ENCODE data around the gene CYTH2.
"Not testable (repeated sequence)": the region's sequence is repeated elsewhere in the genome, so short reads cannot be mapped to it uniquely, and the experiment has no call there.

DNA sequence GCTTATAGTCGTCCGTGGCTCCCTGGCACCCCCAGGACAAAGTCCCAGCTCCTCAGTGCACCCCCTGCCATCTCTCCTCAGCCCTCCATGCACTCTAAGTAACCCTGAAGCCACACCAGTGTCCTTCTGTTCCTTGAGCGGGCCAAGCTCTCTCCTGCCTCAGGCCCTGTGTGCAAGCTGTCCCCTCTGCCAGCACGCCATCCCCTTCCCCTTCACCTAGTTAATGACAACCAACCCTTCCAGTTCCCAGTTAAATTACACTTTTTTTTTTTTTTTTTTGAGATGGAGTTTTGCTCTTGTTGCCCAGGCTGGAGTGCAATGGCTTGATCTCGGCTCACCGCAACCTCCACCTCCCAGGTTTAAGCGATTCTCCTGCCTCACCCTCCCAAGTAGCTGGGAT, 19.3 kb downstream of the CYTH2 start:
- not testable (repeated sequence) for TF ChIP-seq CTCF (IDR thresholded peaks at IDR 0.05); POLR2A (IDR thresholded peaks at IDR 0.05; ENCODE audit: low read length); MYC (IDR thresholded peaks at IDR 0.05; ENCODE audit: borderline replicate concordance, low read length); EP300 (IDR thresholded peaks at IDR 0.05); SMC3 (IDR thresholded peaks at IDR 0.05); ESRRA (IDR thresholded peaks at IDR 0.05; ENCODE audit: borderline replicate concordance, low read length); PBX3 (IDR thresholded peaks at IDR 0.05); KDM1A (IDR thresholded peaks at IDR 0.05; ENCODE audit: low read depth); BCL3 (IDR thresholded peaks at IDR 0.05)
- TF ChIP-seq, protein P1, sequence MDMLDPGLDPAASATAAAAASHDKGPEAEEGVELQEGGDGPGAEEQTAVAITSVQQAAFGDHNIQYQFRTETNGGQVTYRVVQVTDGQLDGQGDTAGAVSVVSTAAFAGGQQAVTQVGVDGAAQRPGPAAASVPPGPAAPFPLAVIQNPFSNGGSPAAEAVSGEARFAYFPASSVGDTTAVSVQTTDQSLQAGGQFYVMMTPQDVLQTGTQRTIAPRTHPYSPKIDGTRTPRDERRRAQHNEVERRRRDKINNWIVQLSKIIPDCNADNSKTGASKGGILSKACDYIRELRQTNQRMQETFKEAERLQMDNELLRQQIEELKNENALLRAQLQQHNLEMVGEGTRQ (IDR thresholded peaks at IDR 0.05): not testable (repeated sequence)
- TF ChIP-seq, protein P2, sequence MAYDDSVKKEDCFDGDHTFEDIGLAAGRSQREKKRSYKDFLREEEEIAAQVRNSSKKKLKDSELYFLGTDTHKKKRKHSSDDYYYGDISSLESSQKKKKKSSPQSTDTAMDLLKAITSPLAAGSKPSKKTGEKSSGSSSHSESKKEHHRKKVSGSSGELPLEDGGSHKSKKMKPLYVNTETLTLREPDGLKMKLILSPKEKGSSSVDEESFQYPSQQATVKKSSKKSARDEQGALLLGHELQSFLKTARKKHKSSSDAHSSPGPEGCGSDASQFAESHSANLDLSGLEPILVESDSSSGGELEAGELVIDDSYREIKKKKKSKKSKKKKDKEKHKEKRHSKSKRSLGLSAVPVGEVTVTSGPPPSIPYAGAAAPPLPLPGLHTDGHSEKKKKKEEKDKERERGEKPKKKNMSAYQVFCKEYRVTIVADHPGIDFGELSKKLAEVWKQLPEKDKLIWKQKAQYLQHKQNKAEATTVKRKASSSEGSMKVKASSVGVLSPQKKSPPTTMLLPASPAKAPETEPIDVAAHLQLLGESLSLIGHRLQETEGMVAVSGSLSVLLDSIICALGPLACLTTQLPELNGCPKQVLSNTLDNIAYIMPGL (CRISPR knock-in tag; IDR thresholded peaks at IDR 0.05; ENCODE audit: borderline replicate concordance): not testable (repeated sequence)
- TF ChIP-seq, protein P3, sequence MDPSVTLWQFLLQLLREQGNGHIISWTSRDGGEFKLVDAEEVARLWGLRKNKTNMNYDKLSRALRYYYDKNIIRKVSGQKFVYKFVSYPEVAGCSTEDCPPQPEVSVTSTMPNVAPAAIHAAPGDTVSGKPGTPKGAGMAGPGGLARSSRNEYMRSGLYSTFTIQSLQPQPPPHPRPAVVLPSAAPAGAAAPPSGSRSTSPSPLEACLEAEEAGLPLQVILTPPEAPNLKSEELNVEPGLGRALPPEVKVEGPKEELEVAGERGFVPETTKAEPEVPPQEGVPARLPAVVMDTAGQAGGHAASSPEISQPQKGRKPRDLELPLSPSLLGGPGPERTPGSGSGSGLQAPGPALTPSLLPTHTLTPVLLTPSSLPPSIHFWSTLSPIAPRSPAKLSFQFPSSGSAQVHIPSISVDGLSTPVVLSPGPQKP (IDR thresholded peaks at IDR 0.05; ENCODE audit: low read depth, low read length): not testable (repeated sequence)

All from A549 (cell line).